GM18508 (cell line): Measurements from ENCODE around the gene PCDHGC4.

Experiments
- ATAC-seq: cut with Tn5 transposase; IDR thresholded peaks from one replicate; pipeline ENCODE4 v1.9.1; 2021; ENCODE audit warnings: moderate number of reproducible peaks; ENCODE audit not compliant: insufficient read depth, unreplicated experiment

PCDHGC4 gene

DNA sequence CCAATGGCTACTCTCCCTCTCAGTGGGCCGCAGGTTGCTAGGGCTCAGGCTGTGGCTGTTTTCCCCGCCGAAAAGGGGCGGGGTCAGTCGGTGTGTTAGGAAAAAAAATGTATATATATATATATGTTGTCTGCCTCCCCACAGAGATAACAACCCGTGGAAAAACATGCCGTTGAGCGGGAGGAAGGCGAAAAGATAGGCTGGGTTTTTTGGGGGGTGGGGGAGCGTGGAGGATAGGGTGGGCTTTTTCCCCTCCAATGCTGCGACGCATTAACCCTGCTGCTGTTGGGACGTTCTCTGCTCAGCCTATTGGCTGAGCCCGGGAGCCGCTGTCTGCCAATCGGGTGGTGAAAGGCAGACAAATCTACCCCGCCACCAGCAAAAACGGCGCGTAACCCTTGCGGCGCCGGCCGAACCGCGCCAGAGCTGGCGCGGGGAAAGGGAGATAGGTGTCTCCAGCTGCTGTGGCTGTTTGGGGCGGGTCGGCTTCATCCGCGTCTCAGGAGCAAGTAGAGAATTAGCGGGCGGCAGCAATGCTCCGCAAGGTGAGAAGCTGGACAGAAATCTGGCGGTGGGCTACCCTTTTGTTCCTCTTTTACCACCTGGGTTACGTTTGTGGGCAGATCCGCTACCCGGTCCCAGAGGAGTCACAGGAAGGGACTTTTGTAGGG is at the start of gene PCDHGC4:
PCDHGC4 (plus strand) TSS at position 390 of the 671 bp plus-strand sequence; CDS start at position 534, 144 bp downstream.
- no peak for ATAC-seq

DNA sequence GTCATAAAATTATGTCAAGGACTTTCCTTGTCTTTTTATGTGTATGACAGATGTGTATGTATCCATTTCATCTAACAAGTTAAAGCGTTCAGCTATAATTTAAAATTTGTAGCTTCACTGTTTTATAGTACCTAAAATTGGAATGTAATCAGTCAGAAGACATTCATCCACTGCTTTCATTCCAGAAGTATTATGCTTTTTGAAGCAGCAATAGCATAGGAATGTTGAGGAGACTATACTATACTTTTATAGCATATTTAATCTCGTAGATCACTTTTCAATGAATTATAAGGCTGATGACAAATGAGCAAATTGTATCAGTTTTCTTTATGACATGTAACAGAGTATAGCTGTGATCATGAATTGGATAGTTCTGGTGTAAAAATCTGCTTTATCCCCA is 47.6 kb upstream of the PCDHGC4 start:
- no peak for ATAC-seq

DNA sequence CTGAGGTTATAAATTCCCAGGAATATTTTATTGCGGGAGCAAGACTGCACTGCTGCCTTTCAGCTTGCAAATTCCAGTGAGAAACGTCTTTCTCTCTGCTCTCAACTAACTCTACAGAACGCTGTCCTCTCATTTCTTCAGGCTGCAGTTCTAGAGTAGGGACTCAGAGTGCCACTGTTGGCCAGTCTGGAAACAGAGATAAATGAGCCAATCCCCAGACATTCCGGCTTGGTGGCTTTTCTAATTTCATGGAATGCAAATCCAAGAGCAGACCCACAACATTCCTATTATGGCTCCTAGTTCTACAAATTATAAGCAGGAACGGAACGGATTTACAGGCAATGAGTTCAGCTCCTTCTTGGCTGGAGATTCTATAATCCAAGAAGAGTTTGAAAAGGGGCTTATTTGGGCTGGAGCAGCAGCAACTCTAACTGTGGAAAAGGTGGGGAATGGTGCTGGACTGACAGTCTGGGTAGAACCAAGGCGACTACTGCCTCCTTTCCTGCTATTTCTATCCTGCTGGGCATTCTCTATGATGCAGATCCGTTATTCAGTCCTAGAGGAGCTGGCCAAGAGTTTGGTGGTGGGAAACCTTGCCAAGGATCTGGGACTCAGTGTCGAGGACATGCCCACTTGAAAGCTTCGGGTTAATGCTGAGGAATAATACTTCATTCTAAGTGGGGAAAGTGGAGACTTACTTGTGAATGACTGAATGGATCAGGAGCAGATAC is 45.3 kb upstream of the PCDHGC4 start:
- ATAC-seq = no peak

DNA sequence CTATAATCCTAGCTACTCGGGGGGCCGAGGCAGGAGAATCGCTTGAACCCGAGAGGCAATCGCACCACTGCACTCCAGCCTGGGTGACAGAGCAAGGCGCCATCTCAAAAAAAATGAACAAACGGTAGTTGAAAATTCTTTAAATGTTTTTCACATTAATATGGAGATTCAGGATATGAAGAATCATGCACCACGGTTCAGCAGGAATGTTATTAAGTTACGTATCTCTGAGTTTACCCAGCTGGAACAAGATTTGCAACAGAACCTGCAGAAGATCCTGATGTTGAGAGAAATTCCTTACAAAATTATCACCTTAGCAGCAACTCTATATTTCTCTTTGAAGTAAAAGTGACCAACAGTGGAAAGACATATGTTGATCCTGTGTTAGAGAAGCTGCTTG is 44.5 kb upstream of the PCDHGC4 start:
- no peak for ATAC-seq

DNA sequence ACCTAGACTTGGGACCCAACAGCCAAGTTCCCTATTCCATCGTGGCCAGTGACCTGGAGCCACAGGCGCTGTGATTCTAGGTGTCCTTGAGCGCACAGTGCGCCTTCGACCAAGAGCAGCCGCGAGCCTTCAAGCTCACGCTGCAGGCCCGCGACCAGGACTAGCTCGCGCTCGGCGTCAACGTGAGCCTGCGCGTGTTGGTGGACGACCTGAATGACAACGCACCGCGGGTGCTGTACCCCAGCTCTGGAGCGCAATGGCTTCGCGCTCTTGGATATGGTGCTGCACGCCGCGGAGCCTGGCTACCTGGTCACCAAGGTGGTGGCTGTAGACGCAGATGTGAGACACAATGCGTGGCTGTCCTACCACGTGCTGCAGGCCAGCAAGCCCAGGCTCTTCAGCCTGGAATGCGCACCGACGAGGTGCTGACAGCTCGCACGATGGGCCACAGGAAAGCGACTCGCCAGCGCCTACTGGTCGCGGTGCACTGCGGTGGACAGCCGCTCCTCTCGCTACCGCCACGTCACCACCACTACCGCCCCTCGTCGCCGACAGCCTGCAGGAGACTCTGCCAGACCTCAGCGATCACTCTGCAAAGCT is 43.2 kb upstream of the PCDHGC4 start:
- no peak for ATAC-seq

DNA sequence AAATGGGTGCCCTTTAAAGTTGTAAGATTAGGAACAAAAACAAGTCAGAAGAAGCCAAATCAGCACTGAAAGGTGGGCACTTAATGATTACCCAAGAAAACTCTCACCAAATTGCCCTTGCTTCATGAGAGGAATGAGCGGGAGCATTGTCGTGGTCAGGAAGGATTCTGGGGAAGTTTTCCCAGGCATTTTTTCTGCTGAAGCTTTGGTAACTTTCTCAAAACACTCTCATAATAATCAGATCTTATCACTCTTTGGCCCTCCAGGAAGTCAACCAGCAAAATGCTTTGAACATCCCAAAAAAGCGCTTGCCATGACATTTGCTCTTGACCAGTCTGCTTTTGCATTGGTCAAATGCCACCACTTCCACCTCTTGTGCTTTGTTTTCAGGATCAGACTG is 19.5 kb upstream of the PCDHGC4 start:
- no peak for ATAC-seq

DNA sequence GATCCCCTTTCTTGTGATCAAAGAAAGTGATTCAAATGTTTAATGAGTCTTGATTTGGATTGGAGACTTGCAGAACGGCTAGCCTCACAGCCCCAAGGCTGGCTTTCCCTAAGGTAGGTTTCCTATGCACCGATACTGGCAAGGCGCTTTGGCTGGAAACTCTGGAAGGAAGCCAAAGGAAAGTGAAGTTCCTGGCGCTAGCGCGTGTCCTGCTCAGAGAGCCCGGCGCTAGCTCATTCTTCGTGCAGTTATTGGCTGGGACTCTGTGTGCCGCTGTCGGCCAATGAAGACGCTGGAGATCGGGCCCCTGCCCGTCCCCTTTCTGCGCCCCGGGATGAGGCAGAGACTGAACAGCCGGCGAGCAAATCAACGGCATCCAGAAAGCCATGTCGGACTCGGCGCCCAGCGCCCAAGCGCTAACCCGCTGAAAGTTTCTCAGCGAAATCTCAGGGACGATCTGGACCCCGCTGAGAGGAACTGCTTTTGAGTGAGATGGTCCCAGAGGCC is 9.2 kb upstream of the PCDHGC4 start, which contains the start of gene PCDHGC3:
PCDHGC3 (plus strand) TSS at position 342 of the 507 bp plus-strand sequence; CDS start at position 493, 151 bp downstream.
- peak; percentile 86 for ATAC-seq

DNA sequence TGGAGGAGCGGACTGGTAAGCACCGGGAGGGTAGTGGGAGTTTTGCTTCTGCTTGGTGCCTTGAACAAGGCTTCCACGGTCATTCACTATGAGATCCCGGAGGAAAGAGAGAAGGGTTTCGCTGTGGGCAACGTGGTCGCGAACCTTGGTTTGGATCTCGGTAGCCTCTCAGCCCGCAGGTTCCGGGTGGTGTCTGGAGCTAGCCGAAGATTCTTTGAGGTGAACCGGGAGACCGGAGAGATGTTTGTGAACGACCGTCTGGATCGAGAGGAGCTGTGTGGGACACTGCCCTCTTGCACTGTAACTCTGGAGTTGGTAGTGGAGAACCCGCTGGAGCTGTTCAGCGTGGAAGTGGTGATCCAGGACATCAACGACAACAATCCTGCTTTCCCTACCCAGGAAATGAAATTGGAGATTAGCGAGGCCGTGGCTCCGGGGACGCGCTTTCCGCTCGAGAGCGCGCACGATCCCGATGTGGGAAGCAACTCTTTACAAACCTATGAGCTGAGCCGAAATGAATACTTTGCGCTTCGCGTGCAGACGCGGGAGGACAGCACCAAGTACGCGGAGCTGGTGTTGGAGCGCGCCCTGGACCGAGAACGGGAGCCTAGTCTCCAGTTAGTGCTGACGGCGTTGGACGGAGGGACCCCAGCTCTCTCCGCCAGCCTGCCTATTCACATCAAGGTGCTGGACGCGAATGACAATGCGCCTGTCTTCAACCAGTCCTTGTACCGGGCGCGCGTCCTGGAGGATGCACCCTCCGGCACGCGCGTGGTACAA is 8.5 kb upstream of the PCDHGC4 start:
- ATAC-seq = no peak

DNA sequence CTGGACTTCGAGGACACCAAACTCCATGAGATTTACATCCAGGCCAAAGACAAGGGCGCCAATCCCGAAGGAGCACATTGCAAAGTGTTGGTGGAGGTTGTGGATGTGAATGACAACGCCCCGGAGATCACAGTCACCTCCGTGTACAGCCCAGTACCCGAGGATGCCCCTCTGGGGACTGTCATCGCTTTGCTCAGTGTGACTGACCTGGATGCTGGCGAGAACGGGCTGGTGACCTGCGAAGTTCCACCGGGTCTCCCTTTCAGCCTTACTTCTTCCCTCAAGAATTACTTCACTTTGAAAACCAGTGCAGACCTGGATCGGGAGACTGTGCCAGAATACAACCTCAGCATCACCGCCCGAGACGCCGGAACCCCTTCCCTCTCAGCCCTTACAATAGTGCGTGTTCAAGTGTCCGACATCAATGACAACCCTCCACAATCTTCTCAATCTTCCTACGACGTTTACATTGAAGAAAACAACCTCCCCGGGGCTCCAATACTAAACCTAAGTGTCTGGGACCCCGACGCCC is 7.7 kb upstream of the PCDHGC4 start:
- no peak for ATAC-seq

DNA sequence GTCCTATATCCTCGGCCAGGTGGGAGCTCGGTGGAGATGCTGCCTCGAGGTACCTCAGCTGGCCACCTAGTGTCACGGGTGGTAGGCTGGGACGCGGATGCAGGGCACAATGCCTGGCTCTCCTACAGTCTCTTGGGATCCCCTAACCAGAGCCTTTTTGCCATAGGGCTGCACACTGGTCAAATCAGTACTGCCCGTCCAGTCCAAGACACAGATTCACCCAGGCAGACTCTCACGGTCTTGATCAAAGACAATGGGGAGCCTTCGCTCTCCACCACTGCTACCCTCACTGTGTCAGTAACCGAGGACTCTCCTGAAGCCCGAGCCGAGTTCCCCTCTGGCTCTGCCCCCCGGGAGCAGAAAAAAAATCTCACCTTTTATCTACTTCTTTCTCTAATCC is 7.0 kb upstream of the PCDHGC4 start:
- ATAC-seq = no peak

DNA sequence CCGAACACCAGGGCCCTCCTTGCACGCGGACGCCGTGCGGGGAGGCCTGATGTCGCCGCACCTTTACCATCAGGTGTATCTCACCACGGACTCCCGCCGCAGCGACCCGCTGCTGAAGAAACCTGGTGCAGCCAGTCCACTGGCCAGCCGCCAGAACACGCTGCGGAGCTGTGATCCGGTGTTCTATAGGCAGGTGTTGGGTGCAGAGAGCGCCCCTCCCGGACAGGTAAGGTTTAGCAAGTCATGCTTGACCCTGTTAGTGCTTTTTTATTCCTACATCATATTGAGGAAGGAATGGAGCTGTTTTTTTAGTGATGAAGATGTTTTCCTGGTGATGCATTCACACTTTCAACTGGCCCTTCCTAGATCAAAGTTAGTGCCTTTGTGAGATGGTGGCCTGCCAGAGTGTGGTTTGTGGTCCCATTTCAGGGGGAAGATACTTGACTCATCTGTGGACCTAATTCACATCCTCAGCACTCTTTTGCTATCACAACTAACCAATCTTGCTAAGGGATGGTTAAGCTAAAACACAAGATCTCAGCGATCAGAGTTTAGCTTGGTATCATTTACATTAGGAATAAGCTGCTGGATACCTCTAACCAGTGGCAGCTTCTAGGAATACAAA is 6.4 kb upstream of the PCDHGC4 start:
- ATAC-seq = no peak

DNA sequence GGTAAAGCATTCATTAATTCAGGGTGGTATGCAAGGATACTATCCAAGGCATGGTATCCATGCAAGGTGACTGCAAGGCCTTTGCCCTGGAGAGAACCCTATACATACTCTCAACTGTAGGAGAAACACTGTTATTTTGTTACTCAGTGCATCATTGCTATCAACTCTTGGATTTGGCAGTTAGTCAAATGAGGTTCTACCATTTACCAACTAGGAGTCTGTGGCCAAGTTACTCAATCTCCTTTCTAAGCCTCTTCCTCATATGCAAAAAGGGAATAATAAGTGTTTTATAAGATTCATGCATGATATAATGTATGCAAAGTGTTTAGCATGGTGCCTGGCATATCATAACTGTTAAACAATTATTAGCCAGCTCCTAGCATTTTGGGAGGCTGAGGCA is 5.1 kb upstream of the PCDHGC4 start:
- ATAC-seq = no peak

DNA sequence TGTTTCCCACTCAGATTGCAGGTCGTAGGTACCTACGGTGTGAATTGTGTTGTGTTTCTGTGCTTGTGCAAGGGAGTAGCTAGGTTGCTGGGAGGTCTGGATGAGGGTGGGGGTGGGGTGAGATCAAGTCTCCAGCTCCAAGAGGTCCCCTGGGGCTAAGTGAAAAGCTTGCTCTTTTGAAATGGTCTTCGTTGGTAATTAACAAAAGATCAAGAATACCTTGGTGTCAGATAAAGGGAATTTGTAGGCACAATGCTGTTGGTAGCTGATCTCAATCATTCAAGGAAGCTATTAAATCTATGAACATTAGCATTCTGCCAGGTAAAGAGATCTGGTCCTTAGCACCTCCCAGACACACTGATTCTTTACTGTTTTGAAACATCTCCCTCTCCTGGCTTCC is 928 bp upstream of the PCDHGC4 start:
- no peak for ATAC-seq

DNA sequence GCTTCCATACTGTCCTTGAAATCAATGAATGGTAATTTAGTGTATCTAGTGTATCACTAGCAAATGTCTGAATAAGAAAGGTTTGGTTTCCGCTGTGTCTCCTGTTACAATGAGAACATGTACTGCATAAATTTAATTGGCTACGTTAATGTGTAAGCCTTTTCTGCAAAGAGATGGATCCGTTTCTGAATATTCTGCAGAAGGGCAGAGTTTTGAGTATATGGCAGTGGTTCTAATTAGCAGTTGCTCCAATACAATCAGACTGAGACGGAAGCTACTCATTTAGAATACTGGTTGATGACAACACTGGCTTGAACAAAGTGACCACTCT is 555 bp upstream of the PCDHGC4 start:
- no peak for ATAC-seq

DNA sequence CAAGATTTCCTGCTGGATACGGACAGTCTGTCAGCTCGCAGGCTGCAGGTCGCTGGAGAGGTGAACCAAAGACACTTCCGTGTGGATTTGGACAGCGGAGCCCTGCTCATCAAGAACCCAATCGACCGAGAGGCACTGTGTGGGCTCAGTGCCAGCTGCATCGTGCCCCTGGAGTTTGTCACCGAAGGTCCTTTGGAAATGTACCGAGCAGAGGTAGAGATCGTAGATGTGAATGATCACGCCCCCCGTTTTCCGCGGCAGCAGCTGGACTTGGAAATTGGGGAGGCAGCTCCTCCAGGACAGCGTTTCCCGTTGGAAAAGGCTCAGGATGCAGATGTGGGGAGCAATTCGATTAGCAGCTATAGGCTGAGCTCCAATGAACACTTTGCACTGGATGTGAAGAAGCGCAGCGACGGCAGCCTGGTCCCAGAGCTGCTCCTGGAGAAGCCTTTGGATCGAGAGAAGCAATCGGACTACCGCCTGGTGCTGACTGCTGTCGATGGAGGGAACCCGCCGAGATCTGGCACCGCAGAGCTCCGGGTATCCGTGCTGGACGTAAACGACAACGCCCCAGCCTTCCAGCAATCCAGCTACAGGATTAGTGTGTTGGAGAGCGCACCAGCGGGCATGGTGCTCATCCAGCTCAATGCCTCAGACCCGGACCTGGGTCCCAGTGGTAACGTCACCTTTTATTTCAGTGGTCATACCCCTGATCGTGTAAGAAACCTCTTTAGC is 658 bp downstream of the PCDHGC4 start:
- no peak for ATAC-seq

DNA sequence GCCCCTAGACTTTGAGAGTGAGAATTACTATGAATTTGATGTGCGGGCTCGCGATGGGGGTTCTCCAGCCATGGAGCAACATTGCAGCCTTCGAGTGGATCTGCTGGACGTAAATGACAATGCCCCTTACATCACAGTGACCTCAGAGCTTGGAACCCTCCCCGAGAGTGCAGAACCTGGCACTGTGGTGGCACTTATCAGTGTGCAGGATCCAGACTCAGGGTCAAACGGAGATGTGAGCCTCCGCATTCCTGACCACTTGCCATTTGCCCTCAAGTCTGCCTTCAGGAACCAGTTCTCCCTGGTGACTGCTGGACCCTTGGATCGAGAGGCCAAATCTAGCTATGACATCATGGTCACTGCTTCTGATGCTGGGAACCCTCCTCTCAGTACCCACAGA is 1.3 kb downstream of the PCDHGC4 start:
- no peak for ATAC-seq

DNA sequence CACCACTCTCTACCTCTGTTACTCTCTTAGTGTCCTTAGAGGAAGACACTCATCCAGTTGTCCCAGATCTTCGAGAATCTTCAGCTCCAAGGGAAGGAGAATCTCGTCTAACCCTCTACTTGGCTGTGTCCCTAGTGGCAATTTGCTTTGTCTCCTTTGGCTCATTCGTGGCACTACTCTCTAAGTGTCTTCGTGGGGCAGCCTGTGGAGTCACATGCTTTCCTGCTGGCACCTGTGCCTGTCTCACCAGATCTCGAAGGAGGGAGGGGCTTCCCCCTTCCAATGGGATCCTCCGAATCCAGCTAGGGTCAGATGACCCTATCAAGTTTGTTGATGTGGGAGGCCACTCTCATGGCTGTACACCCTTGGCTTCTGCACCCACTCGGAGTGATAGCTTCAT is 2.3 kb downstream of the PCDHGC4 start:
- no peak for ATAC-seq

DNA sequence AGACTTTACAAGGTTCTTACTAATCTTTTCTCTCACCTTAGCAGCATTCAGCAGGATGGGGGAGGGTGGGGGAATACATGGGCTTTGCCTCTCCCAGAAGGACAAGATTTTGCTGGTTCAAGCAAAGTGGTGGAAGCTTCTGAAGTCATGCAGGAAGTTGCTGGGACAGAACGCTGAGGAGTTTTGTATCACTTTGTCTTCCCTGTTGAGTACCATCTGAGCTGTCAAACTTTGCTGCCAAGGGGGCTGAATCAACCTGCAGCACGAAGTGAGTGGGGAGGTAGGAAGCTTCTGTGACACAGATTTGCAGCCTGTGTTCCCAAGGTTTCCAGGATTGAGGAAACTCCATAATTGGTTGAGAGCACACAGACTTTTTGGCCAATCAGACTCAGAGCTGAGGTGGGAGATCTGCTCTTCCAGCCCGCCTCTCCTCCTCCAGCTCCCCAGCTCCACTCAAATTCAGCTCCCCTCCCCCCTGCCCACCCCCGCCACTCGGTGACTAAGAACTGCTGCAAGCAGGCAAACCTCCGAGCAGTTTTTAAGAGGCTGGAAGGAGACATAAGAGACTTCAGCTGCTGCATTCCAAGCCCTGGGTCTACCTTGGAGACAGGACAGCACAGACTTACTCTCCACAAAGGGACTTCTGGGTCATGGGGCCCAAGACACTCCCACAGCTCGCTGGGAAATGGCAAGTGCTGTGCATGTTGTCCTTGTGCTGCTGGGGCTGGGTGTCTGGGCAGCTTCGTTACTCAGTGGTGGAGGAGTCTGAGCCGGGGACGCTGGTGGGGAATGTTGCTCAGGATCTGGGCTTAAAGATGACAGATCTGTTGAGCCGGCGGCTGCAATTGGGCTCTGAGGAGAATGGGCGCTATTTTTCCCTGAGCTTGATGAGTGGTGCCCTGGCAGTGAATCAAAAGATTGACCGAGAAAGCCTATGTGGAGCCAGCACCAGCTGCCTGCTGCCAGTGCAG is 4.0 kb downstream of the PCDHGC4 start, which contains the start of gene PCDHGC5:
PCDHGC5 (plus strand) TSS at position 491 of the 971 bp plus-strand sequence; CDS start at position 651, 160 bp downstream.
- ATAC-seq = no peak
